Activated CD8-positive, alpha-beta memory T cell treated with anti-CD3 and anti-CD28 coated beads, Interleukin-2, amount 50 U/mL, for 24 hours (primary cell): ENCODE data around the gene ARL8B.
"Not testable (repeated sequence)": the region's sequence is repeated elsewhere in the genome, so short reads cannot be mapped to it uniquely, and the experiment has no call there.

Source experiments
- DNase-seq: peaks from one replicate; pipeline ENCODE4 v3.0.0-alpha.2; 2020; ENCODE audit errors: extremely low read depth

The ARL8B gene

DNA sequence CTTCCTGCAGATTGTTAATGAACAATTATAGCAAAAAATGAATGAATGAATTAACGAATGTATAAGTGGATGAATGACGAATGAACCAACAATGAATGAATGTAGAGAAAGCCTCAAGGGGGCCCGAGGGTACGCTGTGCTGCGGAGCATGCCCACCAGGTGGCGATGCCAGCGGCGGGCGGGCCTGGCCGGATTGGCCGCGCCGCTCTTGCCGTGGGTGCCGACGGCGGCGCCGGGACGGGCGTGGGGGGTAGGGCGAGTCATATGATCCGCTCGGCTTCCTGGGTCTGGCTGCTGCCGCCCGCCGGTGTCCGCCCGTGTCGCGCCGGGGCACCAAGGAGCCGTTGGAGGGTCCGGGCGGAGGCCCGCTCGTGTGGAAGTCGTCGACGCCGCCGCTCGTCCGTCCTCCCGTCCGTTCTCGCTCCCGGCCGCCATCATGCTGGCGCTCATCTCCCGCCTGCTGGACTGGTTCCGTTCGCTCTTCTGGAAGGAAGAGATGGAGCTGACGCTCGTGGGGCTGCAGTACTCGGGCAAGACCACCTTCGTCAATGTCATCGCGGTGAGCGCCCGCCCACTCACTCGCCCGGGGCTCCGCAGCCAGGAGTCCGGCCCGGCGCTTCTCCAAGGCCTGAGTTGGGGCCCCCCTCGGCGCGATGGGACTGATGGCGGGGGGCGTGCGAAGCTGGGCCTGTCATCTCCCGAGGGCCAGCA, at the start of gene ARL8B:
TSS of gene ARL8B (plus strand) at position 263 of the 711 bp plus-strand sequence. CDS start at position 437, 174 bp downstream.
- DNase-seq = peak; percentile 73

DNA sequence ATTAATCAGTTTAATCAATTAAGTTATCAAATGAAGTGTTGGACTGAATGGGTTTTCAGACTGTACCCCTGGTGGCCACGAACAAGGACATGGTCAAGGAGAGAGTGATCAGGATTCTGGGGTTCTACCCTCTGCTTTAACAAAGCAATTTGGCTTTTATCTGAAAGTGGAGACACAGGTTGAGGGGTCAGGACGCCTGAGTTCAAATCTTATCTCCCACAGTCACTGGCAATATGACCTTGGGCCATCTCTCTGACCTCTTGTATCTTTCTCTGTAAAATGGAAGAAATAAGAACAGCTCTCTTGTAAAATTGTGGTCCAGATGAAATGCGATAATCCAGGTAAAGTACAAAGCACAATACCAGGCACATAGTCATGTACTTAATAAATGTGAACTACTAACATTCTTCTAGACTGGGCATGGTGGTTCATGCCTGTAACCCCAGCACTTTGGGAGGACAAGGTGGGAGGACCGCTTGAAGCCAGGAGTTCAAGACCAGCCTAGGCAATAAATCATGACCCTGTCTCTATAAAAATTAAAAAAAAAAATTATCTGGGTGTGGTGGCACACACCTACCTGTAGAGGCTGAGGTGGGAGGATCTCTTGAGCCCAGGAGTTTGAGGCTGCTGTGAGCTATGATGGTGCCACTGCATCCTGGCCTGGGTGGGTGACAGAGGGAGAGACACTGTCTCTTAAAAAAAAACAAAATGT, 48.6 kb upstream of the ARL8B start:
- DNase-seq = no peak

DNA sequence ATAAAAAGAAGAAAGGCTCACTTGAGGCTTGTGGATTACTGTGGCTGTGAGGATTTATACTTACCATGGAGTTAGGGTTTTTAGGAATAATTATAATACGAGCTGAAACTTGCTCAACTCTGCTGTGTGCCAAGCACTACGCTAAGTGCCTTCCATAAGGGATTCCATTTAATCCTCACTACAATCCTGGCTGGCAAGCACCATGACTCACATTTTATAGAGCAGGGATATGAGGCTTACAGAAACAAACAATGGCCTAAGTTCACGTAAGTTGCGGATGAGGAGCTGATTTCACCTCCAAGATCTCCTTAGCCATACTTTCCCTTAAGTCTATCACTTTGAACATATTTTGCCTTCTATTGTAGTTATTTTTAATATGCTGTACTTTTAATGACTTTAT, 43.9 kb upstream of the ARL8B start:
- no peak for DNase-seq

DNA sequence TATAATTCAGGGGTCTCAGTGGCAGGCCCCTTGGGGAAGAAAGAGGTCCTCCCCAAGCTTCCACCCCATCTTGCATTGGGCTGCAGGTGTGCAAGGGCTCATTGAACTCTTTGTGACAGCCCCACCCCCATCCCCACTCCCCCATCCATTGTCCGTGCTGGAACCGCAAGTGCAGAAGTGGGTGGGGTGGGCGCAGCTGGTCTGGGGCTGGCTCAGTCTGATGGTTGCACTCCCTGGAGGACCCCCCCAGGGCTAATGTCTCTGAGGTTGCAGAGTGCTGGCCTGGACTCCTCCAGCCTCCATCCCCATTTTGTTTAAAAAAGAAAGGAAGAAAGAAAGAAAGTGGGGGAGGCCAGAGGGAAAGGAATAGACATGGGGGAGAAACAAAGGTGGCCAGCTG, 42.3 kb upstream of the ARL8B start:
- no peak for DNase-seq

DNA sequence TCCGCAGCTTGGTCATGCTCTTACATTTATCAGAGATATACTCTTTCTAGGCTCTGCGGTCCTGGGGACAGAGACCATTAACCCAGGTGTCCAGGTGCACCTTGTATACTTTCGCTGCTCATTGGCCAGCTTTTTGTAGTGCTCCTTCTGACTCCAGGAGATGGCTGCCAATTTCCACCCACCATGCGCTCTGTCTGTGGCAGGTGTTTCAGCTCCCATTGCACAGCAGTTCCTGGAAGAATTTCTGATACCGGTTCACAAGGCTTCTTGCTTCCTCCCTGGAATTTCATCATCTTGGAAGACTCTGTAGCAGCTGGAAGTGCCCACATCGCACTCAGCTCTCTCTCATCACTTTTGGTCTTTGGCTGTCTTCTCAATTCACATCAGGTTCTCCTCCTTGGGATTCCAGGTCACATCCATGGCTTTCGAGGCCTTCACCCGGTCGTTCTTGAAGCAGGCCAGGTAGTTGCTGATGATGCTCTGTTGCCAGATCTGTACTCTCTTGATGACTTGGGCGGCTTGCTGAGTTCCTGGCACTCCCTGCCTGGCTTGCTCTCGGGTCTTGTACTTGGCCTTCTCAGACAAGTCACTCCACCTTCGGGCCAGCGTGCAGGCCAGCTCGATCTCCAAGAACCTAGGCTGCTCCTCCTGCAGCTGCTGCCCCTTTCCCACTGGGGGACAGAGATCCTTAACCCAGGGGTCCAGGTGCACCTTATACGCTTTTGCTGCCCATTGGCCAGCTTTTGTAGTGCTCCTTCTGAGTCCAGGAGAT, 41.1 kb upstream of the ARL8B start:
- no peak for DNase-seq

DNA sequence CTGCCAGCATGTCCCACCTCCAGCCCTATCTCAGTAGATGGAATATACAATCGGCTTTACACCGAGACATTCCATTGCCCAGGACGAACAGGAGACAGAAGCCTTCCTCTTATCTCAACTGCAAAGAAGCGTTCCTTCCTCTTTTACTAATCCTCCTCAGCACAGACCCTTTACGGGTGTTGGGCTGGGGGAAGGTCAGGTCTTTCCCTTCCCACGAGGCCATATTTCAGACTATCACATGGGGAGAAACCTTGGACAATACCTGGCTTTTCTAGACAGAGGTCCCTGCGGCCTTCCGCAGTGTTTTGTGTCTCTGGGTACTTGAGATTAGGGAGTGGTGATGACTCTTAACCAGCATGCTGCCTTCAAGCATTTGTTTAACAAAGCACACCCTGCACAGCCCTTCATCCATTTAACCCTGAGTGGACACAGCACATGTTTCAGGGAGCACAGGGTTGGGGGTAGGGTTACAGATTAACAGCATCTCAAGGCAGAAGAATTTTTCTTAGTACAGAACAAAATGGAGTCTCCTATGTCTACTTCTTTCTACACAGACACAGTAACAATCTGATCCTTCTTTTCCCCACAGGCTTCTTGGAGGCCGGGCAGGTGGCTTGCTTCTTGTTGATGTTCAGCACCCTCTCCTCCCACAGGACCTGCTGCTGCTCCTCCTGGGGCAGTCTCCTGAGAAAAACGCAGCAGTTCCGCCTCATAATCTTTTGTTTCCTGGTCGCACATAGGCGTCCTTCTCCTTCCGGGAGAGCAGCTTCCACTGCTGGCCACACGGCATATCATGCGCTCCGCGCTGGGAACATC, 39.9 kb upstream of the ARL8B start:
- DNase-seq = not testable (repeated sequence)

DNA sequence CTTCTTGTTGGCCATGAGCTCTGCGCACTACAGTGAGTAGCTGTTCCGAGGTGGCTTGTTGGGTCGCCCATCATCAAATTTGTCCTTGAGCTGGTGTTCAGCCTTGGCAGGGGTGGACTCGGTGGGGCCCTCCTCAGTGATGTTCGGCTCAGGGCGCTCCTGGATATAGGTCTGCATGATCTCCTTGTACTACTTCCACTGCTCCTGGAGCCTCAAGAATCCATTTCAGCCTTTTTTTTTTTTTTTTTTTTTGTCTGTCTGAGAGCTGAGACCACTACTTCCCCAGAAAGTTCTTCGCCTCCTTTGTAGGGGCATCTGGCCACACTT, 39.3 kb upstream of the ARL8B start:
- DNase-seq = no peak

DNA sequence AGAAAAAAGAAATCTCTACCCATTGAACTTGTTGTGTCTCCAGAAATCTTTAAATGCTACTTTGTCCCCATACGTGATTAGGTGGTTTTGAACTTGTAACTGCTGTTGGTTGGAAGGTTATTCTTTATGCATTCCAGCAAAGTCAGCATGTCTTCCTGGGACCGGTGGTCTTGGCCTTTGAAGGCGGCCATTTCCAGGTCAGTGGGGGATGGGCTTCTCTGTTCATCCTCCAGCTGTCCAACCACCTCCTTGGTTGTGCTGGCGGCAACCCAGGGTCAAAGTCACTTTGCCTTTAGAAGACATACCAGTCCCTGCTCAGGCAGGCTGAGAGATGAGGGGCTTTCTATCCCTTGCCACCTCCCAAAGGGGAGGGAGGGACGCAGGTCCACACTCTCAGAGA, 37.9 kb upstream of the ARL8B start:
- DNase-seq = no peak

DNA sequence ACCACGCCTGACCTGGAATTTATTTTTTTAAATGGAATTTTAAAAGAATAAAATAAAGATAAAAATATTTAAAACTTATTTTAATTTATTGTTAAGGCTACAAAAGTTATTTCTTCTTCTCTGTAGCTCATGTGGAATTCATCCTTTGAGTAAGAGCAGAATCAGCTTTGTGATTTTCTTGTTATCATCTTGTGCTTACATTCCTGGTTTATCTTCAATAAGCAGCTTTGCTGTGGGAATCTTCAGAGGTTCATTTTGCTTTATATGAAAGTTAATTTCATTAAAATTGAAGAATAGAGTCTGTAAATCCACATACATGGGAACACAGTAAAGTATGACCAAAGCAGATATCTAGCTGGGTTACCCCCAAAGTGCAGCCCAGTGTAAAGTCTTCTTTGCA, 35.4 kb upstream of the ARL8B start:
- no peak for DNase-seq

DNA sequence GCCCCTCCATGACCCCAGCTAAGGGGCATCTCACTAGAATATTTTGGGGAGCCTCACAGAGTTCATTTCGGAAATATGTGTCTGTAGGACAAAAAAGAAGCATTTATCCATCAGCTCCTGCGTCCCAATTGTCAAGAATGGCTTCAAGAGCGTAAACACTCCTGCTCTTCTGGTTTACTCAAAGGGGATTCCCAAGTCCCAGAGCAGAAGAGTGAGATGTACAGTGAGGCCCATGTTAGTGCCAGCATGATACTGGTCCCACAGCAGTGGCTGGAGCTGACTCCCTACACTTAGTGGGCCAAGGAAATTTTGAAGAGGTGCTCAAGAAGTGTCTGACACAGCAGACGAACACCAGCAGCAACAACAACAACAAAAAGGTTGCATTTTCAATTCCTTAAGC, 34.9 kb upstream of the ARL8B start:
- DNase-seq = no peak

DNA sequence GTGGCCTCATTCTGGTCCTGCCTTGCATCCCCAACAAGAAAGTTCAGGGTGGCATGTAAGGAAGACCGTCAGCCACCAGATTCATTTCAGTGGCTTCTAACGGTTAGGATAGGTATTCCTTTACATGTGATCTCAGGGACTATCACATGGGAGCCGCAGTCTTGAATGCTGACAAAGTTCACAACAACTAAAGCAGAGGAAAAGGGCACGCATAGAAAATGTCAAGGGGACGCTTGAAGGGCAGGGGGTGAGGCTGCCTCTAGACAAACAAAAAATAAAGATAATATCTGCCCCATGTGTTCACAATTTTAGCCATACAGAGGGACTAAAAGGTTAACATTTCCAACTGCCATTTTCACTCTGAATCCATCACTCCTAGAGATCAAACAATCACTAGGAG, 31.9 kb upstream of the ARL8B start:
- no peak for DNase-seq

DNA sequence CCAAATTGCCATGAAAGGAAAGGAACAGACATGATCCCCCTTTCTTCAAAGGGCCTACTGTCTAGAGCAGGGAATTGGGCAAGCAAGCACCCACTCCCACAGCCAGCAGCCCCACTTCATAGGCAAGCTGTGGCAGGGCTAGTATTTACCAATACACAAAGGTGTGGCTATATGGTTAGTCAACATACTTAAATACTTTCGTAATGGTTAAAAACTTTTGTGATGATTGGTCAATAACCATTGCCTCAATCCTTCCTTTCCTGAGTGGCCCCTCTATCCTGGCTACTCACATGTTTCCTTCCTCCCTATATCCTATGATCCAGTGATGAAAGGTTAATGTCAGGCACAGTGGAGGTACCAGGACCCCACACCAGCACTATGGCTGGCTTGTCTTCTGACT, 30.1 kb upstream of the ARL8B start:
- no peak for DNase-seq

DNA sequence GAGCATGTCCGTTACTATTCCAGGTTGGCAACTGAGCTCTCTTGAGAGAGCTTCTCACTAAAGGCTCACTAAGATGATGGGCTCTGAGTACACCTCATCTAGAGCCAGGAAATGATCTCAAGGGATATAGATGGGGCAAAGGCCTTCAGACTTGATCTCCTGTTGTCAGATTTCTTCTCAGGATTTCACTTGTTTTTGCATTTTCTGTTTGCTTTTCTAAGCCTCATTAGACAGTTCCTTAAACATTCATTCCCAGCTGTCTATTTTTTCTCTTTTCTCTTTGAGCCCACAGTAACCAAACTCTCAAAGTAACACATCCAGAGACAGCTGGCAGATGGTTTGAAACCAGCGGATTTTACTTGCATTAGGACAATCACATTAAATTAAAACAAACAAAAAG, 28.4 kb upstream of the ARL8B start:
- DNase-seq = no peak

DNA sequence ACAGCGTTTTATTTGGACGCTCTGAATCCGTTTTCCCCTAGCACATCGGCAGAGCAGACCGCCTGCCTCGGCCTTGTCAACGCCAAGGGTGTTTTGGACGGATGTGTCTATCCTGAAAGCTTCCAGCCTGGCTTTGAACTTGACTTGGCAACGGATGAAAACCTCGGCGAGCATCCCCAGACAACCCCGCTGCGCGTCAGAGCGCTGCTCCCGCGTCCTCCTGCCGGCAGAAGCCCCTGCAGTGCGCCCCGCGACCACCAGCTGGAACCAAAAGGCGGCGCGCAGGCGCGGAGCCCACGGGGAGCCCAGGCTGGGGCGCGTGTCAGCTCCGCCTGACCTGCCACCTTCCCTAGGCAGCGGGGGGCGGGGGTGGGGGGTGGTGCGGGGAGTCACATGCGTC, 26.2 kb upstream of the ARL8B start:
- no peak for DNase-seq

DNA sequence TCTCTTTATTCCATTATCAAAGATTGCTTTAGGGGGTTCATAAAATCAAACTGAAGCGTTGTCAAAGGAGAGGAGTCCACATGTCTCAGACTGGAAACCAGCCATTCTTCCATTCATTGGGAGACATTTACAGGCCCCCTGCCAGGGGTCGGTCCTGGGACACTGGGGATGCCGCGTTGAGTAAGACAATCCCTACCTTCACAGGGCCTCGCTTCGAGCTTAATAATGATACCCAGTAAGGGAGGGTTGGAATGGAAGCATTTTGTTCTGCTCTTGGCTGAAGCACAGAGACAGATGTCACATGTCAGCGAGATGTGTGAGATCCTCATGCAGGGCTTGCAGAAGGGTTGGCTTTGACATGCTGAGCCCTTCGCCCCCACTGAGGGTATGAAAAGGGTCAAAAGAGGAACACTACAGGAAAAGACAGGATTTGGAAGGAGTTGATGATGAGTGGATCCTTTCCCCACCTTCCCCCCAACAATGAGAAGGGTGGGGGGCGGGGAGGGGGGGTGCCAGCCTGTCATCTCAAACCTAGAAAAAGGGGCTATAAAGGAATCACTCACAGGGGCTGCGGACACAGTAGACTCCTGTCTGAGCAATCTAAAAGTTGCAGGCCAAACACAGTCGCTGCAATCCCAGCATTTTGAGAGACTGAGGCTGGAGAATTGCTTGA, 25.6 kb upstream of the ARL8B start:
- no peak for DNase-seq

DNA sequence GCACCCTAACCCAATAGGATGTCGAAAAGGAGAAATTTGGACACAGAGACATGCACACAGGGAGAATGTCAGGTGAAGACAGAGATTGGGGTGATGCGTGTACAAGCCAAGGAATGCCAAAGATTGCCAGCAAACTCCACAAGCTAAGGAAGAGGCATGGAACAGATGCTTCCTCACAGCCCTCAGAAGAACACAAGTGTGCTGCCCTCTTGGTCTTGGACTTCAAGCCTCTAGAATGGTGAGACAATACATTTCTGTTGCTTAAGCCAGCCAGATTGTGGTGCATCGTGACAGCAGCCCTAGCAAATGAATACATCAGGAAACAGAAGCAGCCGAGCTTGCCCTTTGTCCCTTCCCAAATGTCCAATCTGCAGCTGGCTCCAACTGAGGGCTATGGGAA, 23.7 kb upstream of the ARL8B start:
- DNase-seq = no peak

DNA sequence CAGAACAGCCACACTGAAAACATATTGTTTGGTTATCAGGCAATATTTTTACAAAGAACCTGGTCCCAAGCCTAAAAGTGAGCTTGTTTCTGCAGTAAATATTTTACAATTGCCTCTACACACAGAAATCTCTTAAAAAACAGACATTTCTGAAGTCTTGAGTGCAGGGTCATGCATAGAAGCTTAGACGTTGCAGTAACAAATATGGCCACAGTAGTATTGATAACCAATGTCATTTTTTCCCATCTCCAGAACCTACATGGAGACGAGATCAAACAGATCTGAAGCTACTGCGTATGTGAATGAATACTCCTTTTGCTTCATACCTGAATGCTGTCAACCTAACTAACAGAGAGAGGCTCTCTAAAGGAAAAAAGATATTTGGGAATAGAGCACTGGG, 19.6 kb upstream of the ARL8B start:
- no peak for DNase-seq

DNA sequence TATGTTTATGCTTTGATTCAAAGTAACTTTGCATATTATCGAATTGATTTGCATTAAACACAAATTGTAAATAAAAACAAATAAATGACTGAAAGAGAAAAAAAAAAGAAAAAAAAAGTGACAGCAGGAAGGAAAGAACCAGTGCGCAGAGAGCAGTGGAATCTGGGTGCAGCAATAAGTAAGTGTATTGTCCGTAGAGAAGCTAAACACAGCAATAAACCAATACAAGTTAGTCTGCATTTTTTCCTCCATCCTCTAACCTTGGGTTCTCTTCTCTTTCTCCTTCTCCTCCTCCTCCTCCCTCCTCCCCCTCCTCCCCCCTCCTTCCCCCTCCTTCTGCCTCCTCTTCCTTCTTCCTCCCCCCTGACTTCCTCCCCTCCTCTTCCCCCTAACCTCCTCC, 18.3 kb upstream of the ARL8B start:
- no peak for DNase-seq

DNA sequence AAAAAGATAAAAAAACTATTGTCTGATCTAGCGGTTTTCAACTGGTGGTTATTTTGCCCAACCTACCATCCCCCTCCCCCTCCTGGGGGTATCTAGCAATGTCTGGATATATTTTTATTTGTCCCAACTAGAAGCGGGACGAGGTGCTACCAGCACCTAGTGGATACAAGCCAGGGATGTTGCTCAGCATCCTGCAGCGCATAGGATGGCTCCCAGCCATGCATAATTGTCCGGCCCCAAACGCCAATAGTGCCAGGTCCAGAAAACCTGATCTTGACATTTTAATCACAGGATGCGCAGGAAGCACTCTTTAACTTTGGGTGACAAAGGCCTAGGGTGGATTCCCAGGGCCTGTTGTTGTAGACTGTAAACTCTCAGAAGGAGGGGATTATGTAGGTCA, 17.0 kb upstream of the ARL8B start:
- DNase-seq = no peak

DNA sequence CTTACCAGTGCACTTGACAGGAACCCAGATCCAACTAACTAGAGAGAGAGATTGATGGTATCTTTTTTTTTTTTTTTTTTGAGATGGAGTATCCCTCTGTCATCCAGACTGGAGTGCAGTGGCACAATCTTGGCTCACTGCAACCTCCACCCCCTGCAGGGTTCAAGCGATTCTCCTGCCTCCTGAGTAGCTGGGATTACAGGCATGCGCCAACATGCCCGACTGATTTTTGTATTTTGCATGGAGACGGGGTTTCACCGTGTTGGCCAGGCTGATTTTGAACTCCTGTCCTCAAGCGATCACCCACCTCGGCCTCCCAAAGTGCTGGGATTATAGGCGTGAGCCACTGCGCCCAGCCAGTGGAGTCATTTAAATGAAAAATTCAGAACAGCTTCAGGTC, 15.7 kb upstream of the ARL8B start:
- DNase-seq = not testable (repeated sequence)

DNA sequence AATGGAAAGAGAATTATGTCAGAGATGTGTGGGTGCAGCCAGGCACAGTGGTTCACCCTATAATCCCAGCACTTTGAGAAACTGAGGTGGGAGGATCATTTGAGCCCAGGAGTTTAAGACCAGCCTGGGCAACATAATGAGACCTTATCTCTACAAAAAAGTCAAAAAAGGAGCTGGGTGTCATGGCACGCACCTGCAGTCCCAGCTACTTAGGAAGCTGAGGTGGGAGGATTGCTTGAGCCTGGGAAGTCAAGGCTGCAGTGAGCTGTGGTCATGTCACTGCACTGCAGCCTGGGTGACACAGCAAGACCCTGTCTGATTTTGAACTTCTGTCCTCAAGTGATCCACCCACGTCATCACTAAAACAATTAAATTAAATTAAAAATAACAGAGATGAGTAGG, 15.2 kb upstream of the ARL8B start:
- not testable (repeated sequence) for DNase-seq

DNA sequence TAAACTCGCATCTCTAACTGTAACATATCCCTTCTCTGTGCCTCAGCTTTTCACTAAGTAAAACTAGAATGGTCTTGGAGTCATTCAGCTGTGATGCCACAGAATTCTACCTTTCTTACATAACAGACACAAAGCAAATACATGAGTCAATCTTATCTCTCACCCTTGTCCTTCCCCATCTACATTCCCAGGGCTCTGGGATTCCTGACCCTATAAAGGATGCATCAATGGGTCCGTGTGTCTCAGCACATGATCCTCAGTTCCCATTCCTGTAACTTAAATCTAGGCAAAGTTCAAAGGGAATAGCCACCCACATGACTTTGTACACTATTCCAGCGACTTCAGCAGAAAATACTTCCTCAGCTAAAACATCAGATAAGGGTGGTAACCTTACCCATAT, 11.8 kb upstream of the ARL8B start:
- DNase-seq = no peak
